ENCODE measurements around the gene MYT1. TPM values are rescaled to one million over a fixed set of nuclear protein-coding genes. Genes with fewer than 3 reads are reported as not detected.
"Not testable (repeated sequence)": the region's sequence is repeated elsewhere in the genome, so short reads cannot be mapped to it uniquely, and the experiment has no call there.

MYT1 gene
- total RNA-seq, 1 donor from 2014 or later = not detected

- Histone ChIP-seq H3K4me3 (no peak overlapping the region), H3K27ac (no peak overlapping the region), H3K36me3 (peaks cover 0 to 6% of the 10 kb centered on the region in 2 donors), H3K9me3 (no peaks in the 10 kb centered on the region), H3K4me1 (no peaks in the 10 kb centered on the region), H3K27me3 (no peaks in the 10 kb centered on the region)
- no peak for DNase-seq (ENCODE audit: low spot score in 2 of 2)
- no peak for TF ChIP-seq CTCF (IDR thresholded peaks at IDR 0.05)
- intact Hi-C loops (cut with DNase I) = no loop called here
Observed at GRCh38 chr20:64280460-64280843, 116.2 kb downstream of the MYT1 start.

GRCh38 chr20:64283646-64284045 is 119.4 kb downstream of the MYT1 start:
- Histone ChIP-seq H3K36me3 (no peaks in the 10 kb centered on the region), H3K4me3 (no peak overlapping the region), H3K27ac (no peak overlapping the region), H3K9me3 (no peaks in the 10 kb centered on the region), H3K4me1 (no peaks in the 10 kb centered on the region), H3K27me3 (no peaks in the 10 kb centered on the region)
- intact Hi-C loops (cut with DNase I) = no loop called here
- DNase-seq (ENCODE audit: low spot score in 2 of 2) = no peak
- TF ChIP-seq CTCF (IDR thresholded peaks at IDR 0.05) = no peak

DNA sequence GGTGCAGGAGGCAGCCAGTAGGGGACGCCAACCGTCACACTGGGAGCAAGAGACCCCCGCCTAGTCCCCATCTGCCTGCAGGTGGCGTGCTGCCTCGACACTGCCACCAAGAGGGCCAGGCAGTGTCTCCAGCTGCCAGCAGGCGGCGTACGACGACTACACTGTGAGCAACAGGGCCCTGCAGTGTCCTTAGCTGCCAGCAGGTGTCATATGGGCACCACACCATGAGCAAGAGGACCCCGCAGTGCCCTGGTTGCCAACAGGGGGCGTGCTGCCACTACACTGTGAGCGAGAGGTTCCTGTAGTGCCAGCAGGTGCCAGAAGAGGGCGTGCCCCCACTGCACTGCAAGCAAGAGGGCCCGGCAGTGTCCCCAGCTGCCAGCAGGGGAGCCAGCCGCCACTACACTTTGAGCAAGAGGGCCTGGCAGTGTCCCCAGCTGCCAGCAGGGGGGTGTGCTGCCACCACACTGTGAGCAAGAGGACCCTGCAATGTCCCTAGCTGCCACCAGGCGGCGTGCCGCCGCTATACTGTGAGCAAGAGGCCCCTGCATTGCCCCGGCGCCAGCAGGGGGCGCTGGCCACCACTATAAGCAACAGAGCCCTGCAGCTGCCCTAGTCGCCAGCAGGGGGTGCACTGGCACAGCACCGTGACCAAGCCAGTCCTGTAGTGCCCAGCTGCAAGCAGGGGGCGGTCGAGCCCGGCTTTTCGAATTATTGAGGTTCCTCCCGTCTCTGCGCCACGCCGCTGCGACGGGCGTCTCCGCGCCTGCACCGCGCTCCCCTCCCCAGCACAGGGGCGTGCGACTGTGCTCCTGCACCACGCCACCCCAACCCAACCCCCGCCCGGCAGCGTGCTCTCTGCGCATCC is 121.6 kb downstream of the MYT1 start:
- DNase-seq (ENCODE audit: low spot score in 2 of 2) = peak in 1 of 2 donors; percentile 80
- H3K27ac ChIP-seq; H3K4me3 ChIP-seq; H3K9me3 ChIP-seq; H3K27me3 ChIP-seq; H3K4me1 ChIP-seq; intact Hi-C loops (cut with DNase I); H3K36me3 ChIP-seq: not testable (repeated sequence)
- peak; percentile 39 to 58 (median 55) for TF ChIP-seq CTCF (IDR thresholded peaks at IDR 0.05)

GRCh38 chr20:64286447-64287263 is 122.4 kb downstream of the MYT1 start:
- H3K4me3 ChIP-seq; H3K27me3 ChIP-seq; H3K9me3 ChIP-seq; intact Hi-C loops (cut with DNase I); H3K4me1 ChIP-seq; H3K36me3 ChIP-seq; H3K27ac ChIP-seq: not testable (repeated sequence)
- DNase-seq (ENCODE audit: low spot score in 2 of 2) = peak in 1 of 2 donors; percentile 63

GRCh38 chr20:64287264-64287590 is 123.0 kb downstream of the MYT1 start:
- H3K27ac ChIP-seq; DNase-seq (ENCODE audit: low spot score in 2 of 2); H3K36me3 ChIP-seq; H3K27me3 ChIP-seq; H3K9me3 ChIP-seq; H3K4me1 ChIP-seq; intact Hi-C loops (cut with DNase I); H3K4me3 ChIP-seq: not testable (repeated sequence)

Other genes starting within 250 kb of the MYT1 start
- 95.4 TPM for gene UCKL1, start 208.0 kb upstream of the MYT1 start, total RNA-seq
- gene ZNF512B, start 194.5 kb upstream of the MYT1 start, total RNA-seq = 17.5 TPM
- not detected for gene SAMD10, start 184.8 kb upstream of the MYT1 start, total RNA-seq
- gene PRPF6, start 183.3 kb upstream of the MYT1 start, total RNA-seq = 33.5 TPM
- gene C20orf204, start 128.3 kb upstream of the MYT1 start, total RNA-seq = not detected
- gene SOX18, start 114.8 kb upstream of the MYT1 start, total RNA-seq = 244 TPM
- gene TCEA2, start 101.3 kb upstream of the MYT1 start, total RNA-seq = 61.4 TPM
- gene RGS19, start 84.9 kb upstream of the MYT1 start, total RNA-seq = 109 TPM
- 0.21 TPM for gene OPRL1, start 84.4 kb upstream of the MYT1 start, total RNA-seq
- not detected for gene LKAAEAR1, start 80.1 kb upstream of the MYT1 start, total RNA-seq
- not detected for gene NPBWR2, start 56.9 kb upstream of the MYT1 start, total RNA-seq
- 30.3 TPM for gene PCMTD2, start 91.3 kb downstream of the MYT1 start, total RNA-seq

Data from ascending aorta (tissue), 2 donors.